Effector memory CD4-positive, alpha-beta T cell (primary cell): ENCODE measurements around the gene ALKBH2.

ENCODE experiments used
- DNase-seq, 3 donors: peaks; one replicate each; pipeline ENCODE4 v3.0.0-alpha.2; 2020
- H3K27ac ChIP-seq: 2 replicates; pipeline ENCODE4 v1.7.0; 2013; ENCODE audit warnings: mild to moderate bottlenecking, low read length, moderate library complexity; ENCODE audit not compliant: insufficient read depth, poor library complexity, severe bottlenecking
- H3K27me3 ChIP-seq: replicated peaks from 2 replicates; pipeline ENCODE4 v1.7.0; 2013; ENCODE audit warnings: mild to moderate bottlenecking, low read length; ENCODE audit not compliant: insufficient read depth, control insufficient read depth, poor library complexity, severe bottlenecking
- H3K36me3 ChIP-seq: 2 replicates; pipeline ENCODE4 v1.7.0; 2013; ENCODE audit warnings: mild to moderate bottlenecking, low read length, moderate library complexity; ENCODE audit not compliant: control insufficient read depth, insufficient read depth
- H3K4me1 ChIP-seq: 2 replicates; pipeline ENCODE4 v1.7.0; 2013; ENCODE audit warnings: low read length, mild to moderate bottlenecking; ENCODE audit not compliant: control insufficient read depth, insufficient read depth, poor library complexity, severe bottlenecking
- H3K4me3 ChIP-seq: 2 replicates; pipeline ENCODE4 v1.7.0; 2013; ENCODE audit warnings: low read length, low read depth, mild to moderate bottlenecking; ENCODE audit not compliant: insufficient read depth, poor library complexity, severe bottlenecking
- H3K9me3 ChIP-seq: 2 replicates; pipeline ENCODE4 v1.7.0; 2013; ENCODE audit warnings: mild to moderate bottlenecking, low read length, moderate library complexity; ENCODE audit not compliant: control insufficient read depth
- total RNA-seq, 3 donors: gene quantifications; one replicate each; lab custom pipeline; 2026; lab: John Stamatoyannopoulos, UW

The ALKBH2 gene
- 7.6 to 9.6 (median 8.1) reads per million in 3 donors for total RNA-seq

DNA sequence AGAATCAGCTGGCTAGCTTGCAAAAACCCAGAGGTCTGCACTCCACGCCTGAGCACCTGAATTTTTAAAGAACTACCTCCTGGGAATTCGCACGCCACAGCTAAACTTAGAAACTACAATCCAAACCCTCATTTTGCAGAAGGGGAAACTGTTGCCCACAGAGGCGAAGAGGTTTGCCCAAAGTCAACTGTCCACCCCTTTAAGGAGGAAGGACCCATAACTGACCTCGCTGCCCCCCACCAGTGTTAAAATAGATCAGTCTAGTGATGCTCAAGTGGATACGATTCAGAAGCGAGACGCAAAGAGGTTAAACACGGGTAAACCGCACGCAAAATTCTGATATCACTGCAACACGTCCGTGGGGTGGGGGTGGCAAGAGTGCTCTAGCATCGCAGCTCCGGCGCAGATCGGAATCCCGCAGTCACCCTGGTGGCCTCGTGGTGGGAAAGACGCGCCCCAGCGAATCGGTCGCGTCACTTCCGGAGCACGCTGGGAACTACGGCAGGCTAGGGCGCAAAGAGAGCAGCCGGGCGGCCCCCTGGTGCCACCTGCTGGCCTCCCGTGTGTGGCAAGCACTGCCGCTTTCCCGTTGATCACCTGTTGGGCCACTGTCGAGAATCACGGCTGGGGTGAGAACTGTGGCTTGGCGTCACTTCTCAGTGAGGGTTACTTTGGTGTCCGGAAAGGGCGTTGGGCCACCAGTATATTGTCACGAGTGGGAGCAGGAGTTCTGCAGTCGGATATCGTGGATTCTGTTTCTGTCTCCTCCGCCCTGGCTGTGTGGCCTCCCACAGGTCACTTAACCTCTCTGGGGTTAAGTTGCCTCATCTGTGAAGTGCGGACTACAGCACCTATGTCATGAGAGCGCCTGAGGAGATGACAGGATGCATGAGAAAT, at the start of gene ALKBH2:
Gene ALKBH2 (minus strand): TSS at position 451 of the 897 bp plus-strand sequence. CDS start 686 bp downstream, outside the sequence.
- peaks cover 16% of the 10 kb centered on the region for H3K4me1 ChIP-seq
- no peaks in the 10 kb centered on the region for H3K9me3 ChIP-seq
- H3K36me3 ChIP-seq: peaks cover 6% of the 10 kb centered on the region
- H3K4me3 ChIP-seq: peak within 1 kb of the TSS; percentile 59
- H3K27me3 ChIP-seq: no peaks in the 10 kb centered on the region
- peak within 1 kb of the TSS; percentile 56 for H3K27ac ChIP-seq
- peak; percentile 91 to 92 (median 92) for DNase-seq

DNA sequence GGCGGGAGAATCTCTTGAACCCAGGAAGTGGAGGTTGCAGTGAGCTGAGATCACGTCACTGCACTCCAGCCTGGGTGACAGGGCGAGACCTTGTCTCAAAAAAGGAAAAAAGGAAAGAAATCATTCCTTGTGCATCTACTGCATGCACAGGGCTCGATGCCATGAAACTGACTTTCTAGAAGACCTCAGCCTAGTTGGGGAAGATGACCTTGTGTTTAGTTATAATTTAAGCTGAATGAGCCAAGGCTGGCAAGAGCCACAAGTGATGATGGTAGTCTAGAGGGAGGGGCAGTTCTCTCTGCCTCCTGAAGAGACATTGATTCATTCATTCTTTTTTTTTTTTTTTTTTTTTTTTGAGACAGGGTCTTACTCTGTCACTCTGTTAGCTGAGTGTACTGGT, 47.3 kb upstream of the ALKBH2 start:
- H3K9me3 ChIP-seq: no peaks in the 10 kb centered on the region
- no peak overlapping the region for H3K4me3 ChIP-seq
- no peak for DNase-seq
- H3K27ac ChIP-seq: no peak overlapping the region
- H3K27me3 ChIP-seq: no peaks in the 10 kb centered on the region
- no peaks in the 10 kb centered on the region for H3K36me3 ChIP-seq
- no peaks in the 10 kb centered on the region for H3K4me1 ChIP-seq

DNA sequence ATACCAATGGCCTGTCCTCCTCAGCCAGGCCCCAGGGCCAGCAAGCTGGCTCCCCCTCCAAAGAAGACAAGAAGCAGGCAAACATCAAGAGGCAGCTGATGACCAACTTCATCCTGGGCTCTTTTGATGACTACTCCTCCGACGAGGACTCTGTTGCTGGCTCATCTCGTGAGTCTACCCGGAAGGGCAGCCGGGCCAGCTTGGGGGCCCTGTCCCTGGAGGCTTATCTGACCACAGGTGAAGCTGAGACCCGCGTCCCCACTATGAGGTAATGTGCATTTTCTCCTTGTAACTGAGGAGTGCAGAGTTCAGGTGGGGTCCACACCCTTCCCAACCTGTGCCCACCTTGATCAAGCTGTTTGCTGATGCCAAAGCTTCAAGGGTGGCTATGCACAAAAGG, 46.5 kb upstream of the ALKBH2 start:
- Histone ChIP-seq H3K4me1 (no peaks in the 10 kb centered on the region), H3K27me3 (no peaks in the 10 kb centered on the region), H3K27ac (no peak overlapping the region), H3K4me3 (no peak overlapping the region), H3K36me3 (no peaks in the 10 kb centered on the region), H3K9me3 (no peaks in the 10 kb centered on the region)
- no peak for DNase-seq

DNA sequence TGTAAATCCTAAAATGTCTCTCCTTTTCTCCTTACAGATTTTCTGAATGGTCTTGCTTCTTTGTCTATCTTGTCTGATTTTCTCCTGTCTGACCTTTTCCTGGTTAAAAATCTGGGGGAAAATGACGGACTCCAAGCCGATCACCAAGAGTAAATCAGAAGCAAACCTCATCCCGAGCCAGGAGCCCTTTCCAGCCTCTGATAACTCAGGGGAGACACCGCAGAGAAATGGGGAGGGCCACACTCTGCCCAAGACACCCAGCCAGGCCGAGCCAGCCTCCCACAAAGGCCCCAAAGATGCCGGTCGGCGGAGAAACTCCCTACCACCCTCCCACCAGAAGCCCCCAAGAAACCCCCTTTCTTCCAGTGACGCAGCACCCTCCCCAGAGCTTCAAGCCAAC, 46.1 kb upstream of the ALKBH2 start:
- no peaks in the 10 kb centered on the region for H3K27me3 ChIP-seq
- H3K9me3 ChIP-seq: no peaks in the 10 kb centered on the region
- H3K27ac ChIP-seq: no peak overlapping the region
- no peak overlapping the region for H3K4me3 ChIP-seq
- H3K4me1 ChIP-seq: no peaks in the 10 kb centered on the region
- no peaks in the 10 kb centered on the region for H3K36me3 ChIP-seq
- DNase-seq: no peak

DNA sequence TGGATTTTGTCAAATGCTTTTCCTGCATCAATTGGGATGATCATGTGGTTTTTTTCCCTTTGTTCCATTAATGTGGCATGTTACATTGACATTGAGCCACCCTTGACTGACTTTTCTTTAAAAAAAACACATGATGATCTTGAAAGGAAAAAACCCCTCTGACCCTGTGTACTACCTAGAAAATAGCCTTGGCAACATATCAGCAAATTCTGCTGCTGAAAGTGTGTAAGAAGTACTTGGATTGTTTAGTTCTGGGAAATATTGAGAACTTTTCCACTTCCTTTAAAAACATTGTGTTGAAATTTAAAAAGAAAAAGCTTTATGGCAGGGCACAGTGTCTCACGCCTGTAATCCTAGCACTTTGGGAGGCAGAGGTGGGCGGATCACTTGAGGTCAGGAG, 43.8 kb upstream of the ALKBH2 start:
- Histone ChIP-seq H3K36me3 (no peaks in the 10 kb centered on the region), H3K9me3 (no peaks in the 10 kb centered on the region), H3K4me1 (no peaks in the 10 kb centered on the region), H3K27ac (no peak overlapping the region), H3K4me3 (no peak overlapping the region), H3K27me3 (no peaks in the 10 kb centered on the region)
- DNase-seq: no peak

DNA sequence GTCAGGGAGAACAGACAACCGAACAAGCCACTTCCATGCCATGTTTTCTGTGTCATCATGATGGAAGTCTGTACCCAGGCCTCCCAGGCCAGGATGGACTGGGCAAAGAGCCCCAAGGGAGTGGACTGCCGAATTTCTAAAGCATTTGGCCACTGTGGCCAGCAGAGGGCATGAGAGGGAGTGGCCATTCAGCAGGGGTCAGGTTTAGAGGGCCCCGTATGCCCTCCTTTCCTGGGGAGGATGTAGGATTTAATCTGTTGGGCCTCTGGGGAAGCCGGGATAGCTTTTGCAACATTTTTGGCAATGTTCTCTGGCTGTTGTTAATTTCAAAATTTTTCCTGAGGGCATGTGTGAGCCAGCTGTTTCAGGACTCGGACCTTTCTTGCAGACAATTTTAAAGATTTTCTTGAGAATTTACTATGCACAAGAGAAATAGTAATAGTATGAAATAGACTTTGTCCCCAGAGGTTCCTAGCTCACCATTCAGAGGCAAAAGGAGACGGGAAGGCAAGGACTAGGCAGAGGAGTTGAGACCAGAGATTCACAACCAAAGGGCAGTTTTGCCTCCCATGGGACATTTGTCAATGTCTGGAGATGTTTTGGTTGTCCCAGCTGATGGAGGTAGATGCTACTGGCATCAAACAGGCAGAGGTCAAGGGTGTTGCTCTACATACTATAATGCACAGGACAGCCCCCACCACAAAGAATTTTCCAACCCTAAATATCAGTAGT, 41.1 kb upstream of the ALKBH2 start:
- no peak overlapping the region for H3K27ac ChIP-seq
- no peaks in the 10 kb centered on the region for H3K36me3 ChIP-seq
- no peaks in the 10 kb centered on the region for H3K9me3 ChIP-seq
- H3K27me3 ChIP-seq: no peaks in the 10 kb centered on the region
- no peaks in the 10 kb centered on the region for H3K4me1 ChIP-seq
- no peak overlapping the region for H3K4me3 ChIP-seq
- DNase-seq: no peak

DNA sequence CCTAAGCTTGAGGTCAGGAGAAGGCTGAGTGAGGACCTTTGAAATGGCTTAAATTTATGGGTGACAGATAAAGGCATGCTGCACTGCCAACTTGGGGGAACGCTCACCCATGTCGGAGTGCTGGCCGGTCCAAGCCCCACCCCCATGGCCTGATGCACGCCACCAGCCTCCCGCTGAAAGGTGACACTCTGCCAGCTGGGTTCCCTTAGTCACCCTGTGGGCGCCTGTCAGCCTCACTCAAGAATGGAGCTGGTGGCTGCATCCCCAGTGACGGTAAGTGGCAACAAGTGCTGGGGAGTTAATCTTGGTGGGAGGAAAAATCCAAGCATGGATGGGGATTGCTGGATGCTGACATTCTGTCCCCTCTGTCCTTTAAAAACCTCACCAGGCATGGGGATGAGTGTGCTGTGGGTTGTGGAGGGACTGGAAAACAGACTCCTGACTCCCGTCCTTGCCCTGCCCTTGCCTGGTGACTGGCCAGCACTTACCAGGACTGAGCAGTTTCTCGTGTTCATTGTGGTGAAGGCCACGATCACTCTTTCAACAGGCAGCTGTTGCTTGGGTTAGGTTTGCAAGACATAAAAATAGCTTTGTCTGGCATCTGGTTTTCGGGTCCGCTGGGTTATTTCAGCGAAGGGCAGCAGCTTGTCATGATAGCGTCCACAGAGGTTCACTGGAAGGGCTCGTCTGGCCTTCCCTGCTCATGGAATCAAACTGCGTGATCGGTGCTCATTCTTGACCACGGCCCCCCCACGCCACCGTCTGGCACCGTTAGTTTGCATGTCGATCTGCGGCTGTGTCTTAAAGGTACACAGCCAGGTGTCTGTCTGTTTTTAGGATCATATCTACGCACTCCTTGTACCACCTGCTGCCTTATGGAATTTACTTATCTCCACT, 38.1 kb upstream of the ALKBH2 start:
- H3K4me3 ChIP-seq: no peak overlapping the region

DNA sequence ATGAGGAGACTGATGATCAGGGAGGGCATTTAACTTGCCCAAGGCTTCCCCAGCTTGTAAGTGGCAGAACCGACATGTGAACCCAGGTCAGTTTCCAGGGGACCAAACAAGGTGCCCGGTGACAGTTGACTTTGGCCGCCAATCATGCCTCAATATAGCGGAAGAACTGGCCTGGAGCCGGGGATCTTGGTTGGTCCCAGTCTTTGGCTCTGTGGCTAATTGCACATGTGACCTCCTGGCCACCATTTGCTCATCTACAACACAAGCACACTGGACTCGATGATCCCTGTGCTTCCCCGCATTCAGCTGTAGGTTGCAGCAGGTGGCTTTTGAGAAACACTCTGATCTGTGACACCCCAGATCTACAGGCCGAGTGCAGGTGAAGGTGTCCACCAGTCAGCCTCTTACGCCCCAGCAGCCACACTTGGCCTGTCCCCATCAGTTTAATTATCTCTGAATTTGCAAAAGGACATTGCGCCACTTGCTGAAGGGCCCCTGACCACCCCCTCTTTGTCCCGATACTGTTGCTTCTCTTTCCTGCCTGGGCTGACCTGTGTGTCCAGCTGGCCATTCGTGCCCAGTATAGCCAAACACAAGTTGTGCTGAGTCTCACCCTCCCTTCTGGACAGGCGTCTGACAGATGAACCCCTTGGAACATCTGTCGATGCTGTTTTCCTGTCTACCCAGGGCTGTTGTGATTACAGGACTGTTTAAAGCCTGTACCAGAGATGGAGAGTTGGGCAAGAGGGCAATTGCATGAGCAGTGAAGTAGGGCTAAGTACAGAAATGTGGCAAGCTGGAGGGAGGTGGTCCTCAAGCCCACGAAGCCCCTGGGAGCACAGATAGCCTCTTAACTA, 37.3 kb upstream of the ALKBH2 start:
- no peak overlapping the region for H3K4me3 ChIP-seq
- H3K4me1 ChIP-seq: no peaks in the 10 kb centered on the region
- DNase-seq: no peak
- H3K9me3 ChIP-seq: no peaks in the 10 kb centered on the region
- no peaks in the 10 kb centered on the region for H3K27me3 ChIP-seq
- H3K36me3 ChIP-seq: no peaks in the 10 kb centered on the region
- no peak overlapping the region for H3K27ac ChIP-seq

More for the DNA sequence above, 38.1 kb upstream of the ALKBH2 start:
- Histone ChIP-seq H3K36me3 (no peaks in the 10 kb centered on the region), H3K4me1 (no peaks in the 10 kb centered on the region), H3K9me3 (no peaks in the 10 kb centered on the region), H3K27ac (no peak overlapping the region), H3K27me3 (no peaks in the 10 kb centered on the region)
- no peak for DNase-seq
